NCI-H510A (cell line): ENCODE data around the gene BMP8B.
"Not testable (repeated sequence)": the region's sequence is repeated elsewhere in the genome, so short reads cannot be mapped to it uniquely, and the experiment has no call there.

Experiments
- DNase-seq: peaks from one replicate; lab custom pipeline; 2025; lab: John Stamatoyannopoulos, UW

Gene BMP8B

DNA sequence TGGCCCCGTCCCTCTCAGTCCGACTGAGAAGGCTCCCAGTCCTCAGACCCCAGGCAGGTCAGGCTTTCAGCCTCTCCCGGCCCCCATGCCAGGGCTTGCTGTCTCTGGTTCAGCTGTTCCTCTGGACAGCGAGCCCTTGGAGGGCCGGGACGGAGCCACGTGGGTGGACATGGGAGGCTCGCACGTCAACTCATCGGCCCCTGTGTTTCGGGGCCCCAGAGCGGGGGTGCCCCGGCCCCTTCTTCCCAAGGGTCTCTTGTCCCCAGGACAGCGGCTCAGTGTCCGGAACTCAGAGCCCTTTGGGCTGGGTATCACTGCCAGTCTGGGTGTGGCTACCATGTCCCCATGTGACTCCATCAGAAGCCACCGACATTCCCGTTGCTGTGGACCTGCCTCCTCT, 10.8 kb downstream of the BMP8B start:
- not testable (repeated sequence) for DNase-seq

DNA sequence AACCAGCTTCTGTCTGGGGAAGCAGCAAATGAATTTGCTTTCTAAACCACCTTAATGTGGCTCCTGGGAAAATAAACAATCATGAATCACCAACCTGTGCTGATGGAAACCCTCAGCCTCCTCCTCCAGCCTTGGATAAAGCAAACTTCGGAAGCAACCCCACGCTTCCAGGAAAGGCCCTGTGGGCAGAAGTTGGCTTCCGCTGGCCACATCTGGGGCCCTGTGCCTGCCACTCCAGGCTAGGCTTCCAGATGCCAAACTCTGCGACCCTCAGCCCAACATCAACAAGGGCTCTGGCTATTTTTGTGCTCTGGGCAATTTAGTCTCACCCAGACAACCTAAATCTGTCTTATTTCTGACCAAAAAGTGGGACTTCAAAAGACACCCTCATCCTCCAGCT, 11.4 kb downstream of the BMP8B start:
- DNase-seq = no peak

DNA sequence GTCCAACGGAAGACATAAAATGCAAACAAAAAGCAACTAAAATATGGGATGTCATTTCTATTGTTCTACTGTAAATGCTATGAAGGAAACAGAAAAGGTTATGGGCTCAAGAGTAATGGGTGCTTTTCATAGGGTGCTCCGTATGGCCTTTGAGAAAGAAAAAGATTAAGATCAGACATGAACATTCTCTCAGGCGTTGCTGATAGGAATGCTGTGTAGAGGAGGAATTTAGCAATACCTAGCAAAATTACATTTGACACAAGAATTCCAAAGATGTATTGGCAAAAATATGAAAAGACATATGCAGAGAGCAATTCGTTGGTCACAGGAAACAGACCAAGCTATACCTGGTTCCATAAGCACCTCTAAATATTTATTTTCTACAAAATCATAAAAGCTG, 11.8 kb downstream of the BMP8B start:
- DNase-seq = no peak

DNA sequence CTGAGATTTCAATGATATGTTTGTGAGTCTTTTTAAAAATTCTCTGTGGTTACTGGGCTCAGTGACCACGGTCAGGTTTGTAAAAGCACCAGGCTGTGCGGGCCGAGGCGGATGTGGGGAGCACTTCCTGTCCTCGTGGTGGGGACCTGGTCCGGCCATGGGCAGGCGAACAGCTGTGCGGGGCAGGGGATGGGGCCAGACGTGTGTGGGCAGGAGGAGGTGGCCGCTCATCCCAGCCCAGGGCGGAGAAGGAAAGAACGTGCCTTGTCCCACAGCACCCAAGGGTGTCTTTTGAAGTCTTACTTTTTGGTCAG, 12.3 kb downstream of the BMP8B start:
- DNase-seq = no peak

DNA sequence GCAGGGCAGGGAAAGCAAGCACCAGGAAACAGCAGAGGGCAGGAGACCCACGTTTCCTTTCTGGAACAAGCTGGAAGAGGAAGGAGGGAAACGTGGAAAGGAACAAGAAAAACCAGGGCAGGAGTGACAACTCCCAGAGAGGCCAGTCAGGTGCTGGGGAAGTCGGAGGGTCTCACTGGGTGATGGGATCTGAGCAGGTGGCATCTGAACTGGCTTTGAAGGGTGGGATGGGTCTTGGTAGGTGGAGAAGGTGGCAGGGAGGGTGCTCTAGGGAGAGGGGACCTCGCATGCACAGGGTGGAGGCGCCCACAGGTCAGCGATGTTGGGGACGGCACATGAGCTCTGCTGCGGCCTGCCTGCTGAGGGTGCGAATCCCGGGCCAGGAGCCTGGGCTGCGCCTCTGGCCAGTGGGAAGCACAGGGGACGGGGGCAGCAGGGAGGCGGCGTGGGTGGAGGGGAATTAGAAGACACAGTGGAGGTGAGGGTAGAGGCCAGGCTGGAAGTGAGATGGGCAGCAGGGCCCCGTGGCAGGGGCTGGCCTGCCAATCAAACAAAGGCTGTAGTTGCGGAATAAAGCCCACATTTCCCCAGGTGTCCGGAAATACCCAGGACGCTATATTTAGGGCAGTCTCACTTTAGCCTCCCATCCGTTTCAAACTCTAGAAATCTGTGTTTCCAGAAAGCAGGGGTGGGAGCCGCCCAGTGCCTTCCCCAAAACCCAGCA, 12.8 kb downstream of the BMP8B start:
- not testable (repeated sequence) for DNase-seq

DNA sequence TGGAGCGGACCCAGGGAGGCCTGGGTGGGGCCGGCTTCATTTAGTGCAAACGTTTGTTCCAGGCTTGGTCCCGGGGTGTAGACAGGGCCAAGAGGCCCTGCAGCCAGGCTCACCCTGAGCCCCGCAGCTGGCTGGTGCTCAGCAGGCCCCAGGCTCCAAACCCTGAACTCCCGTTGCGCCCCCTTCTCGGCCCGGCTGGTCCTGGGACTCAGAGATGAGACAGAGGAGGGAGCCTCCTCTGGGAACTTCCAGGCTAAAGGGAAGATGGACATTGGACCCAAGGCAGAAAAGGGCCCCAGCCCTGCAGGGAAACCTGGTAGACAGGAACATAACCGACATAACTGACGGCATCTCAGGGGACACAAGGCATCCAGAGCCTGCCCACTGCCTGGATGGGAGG, 13.5 kb downstream of the BMP8B start:
- DNase-seq = not testable (repeated sequence)

DNA sequence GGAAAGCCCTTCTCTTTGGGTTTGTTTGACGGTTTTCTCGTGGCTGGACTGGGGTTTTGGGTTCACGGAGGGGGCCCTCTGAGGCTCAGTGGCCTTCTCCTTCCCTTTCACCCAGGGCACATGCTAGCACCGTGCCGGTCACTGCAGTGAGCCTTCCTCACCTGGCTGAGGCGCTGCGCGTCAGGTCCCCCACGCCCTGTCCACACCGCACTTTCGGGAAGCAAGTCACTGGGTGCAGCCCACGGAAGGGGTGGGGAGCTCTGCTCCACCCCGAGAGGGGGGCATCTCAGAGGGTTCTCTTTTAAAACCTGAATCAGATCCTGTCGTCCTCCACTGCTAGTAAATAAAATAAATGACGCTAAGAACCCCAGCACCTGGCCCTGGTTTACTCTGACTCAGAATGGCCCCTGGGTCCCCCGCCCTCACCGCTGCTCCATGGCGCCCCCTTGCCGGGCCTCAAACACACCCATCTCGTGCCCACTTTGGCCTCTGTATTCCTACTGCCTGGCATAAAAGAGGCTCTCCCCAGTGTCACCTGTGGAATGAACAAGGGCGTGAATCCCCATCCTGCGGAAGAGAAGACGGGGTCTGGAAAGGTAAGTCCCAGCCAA, 15.2 kb downstream of the BMP8B start:
- DNase-seq = not testable (repeated sequence)

DNA sequence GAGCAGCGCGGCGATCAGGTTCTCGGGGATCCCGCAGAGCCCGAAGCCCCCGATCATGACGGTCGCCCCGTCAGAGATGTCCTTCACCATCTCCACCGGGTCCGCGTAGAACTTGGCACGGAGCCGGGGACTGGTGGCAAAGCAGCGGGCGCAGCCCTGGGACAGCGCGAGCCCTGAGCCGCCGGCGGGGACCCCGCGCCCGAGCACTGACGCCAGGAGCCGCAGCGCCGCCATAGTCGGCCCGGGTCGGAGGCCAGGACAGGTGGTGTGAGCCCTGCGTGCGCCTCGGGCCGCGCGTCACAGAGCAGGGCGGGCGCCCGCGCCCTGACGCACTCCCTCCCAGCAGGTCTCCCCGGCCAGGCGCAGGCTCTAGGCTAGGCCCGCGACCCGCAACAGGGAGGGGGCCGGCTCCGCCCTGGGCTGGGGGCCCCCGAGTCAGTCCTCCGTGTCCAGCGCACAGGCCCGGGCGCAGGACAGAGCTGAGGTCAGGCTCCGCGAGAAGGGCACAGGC, 17.6 kb downstream of the BMP8B start, which contains the start of gene OXCT2:
TSS of gene OXCT2 (minus strand) at position 327 of the 511 bp plus-strand sequence. CDS start at position 234, 93 bp downstream.
- DNase-seq = not testable (repeated sequence)

DNA sequence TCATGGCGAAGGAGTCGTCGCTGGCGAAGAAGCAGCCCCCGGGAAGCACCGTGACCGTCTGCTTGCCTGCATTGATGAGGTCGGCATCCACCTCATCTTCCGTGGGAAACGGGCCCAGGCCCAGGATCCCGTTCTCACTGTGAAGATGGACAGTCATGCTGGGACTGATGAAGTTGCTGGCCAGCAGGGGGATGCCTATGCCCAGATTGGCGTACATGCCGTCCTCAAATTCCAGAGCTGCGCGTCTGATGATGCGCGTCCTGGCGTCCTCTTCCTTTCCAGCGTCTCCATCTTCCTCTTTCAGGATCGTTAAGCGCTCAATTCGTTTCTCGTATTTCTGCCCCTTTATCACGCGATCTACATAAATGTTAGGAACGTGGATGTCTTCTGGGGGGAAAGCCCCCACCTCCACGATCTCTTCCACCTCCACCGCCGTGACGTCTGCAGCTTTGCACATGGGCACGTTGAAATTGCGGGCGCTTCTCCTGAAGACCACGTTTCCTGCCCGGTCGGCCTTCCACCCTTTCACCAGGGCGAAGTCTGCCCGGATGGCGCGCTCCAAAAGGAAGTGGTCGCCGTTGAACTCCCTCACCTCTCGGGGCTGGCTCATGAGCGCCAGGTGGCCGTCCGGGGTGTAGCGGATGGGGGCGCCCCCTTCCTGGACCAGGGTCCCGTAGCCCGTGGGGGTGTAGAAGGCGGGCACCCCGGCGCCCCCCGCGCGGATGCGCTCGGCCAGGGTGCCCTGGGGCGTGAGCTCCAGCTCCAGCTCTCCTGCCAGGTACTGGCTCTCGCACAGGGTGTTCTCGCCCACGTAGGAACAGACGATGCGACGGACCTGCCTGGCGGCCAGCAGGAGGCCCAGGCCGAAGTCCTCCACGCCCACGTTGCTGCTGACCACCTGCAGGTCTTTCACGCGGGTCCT, 18.3 kb downstream of the BMP8B start:
- DNase-seq = not testable (repeated sequence)

DNA sequence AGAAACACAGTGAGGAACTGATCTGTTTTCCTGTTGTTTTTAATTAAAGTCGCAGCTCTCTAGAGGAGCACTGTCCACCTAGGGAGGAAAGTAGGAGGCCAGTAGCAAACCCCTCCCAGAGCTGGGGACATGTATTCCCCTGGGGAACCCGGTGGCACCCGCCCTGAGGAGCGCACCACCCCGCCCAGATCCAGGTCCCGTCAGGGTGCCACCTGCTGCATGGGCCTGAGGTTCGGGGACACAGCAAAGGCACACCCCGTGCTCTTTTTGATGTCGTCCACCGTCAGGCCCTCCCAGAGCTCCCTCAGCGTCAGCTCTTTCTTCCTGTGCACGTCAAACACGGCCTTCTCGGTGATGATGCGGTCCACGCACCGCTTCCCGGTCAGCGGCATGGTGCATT, 19.2 kb downstream of the BMP8B start:
- not testable (repeated sequence) for DNase-seq

DNA sequence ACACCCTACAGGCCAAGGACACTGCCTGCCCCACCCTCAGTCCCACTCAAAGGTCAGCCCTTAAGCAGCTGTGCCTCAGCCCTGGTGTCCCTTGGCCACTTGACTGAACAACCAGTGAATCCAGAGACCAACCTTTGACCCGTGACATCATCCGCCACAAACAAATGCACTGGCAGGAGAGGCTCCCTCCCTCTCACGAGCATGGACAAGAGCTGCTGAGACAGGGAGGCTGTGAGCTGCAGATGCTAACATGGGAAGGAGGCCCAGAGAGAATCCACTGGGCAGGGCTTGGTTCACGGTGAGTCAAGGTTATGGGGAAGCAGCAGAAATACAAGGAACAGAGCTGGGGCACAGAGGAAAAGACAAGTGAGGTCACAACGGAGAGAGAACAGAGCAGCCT, 22.2 kb downstream of the BMP8B start:
- DNase-seq = not testable (repeated sequence)

DNA sequence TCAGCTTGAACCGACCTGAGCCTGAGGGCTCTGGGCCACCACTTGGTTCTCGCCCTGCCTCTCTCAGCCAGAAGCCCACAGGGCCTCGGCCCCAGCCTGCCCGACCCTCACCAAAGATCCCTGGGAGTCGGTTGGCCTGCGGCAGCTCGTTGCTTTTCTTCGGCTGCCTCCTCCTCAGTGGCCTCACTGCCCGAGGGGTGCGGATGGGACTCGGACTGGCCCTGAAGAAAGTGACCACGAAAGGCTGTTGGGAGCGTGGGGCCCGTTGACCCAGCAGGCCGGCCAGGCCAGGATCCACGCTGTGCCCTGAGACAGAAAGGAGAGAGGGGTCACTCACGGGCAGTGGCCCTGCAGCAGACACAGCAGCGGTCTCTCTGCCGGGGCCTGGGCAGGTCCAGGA, 24.2 kb downstream of the BMP8B start:
- not testable (repeated sequence) for DNase-seq

DNA sequence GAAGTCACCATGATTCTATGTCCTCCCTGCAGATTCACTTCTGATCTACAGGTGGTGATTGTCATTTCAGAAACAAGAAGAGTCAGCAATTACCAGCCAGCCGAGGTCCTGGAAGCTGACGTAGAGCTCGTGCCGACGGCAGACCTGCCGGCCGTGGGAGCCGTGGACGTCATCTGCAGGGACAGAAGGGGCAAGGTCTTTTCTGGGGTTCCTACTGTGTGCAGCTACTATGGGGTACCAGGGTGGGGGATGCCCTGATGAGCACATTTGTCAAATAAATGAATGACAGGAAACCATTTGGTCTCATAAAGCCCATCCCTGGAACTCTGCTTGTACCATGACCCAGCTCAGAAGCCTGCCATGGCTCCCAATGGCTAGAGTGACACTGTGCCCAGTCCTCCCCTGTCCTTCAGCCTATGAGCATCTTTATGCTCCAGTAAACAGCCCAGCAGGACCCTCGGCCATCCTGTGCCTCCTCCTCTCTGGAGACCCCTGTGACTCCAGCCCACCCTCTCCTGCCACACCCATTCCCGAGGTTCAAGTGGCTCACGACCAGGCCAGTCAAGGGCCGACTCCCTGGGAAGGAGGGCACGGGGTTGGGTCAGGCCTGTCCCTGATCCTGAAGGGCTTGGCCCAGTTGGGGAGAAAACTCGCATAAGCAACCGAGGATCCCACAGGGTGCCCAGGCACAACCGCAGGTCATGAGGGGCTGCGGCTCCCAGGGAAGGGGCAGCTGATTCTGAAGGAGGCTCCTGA, 24.9 kb downstream of the BMP8B start:
- not testable (repeated sequence) for DNase-seq

DNA sequence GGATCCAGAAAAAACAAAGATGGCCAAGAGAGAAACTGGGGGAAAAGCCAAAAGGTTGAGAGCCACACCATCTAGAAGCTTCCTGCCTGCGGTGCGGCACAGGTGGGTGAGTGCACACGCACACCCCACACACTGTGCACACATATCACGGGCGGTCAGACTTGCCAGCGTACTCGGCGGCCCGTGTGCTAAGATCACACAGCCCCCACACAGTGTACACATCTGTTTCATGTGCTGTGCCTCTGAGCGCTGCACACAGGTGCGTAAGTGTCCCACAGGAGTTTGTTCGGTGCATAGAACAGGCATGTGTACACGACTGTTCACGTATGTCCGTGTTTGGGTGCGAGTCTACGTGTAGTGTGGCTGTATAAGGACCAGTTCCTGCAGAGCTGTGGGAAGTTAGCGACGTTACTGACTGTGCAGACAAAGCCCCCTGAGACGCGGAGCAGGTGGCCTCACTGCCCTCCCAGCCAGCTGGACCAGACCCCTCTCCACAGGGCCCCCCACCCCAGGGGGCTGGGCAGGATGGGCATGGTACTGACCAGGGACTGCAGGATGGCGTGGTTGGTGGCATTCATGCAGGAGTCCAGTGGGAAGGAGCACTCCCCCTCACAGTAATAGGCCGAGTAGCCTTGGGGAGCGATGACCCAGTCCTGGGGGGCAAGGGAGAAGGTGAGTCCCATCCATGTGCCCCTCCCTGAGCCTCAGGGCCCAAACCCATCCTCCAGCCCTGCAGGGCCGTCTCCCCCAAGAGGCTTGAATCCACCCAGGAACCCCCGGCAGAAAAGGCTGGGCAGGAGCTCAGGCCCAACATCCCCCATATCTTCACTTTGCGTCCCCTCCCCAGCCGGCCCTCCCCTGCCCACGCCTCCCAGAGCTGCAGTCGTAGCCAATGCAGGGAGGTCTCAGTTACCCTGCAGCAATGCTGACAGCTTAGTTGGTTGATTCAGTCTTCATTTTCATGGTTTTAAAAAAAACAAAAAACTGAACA, 25.8 kb downstream of the BMP8B start:
- DNase-seq = no peak

DNA sequence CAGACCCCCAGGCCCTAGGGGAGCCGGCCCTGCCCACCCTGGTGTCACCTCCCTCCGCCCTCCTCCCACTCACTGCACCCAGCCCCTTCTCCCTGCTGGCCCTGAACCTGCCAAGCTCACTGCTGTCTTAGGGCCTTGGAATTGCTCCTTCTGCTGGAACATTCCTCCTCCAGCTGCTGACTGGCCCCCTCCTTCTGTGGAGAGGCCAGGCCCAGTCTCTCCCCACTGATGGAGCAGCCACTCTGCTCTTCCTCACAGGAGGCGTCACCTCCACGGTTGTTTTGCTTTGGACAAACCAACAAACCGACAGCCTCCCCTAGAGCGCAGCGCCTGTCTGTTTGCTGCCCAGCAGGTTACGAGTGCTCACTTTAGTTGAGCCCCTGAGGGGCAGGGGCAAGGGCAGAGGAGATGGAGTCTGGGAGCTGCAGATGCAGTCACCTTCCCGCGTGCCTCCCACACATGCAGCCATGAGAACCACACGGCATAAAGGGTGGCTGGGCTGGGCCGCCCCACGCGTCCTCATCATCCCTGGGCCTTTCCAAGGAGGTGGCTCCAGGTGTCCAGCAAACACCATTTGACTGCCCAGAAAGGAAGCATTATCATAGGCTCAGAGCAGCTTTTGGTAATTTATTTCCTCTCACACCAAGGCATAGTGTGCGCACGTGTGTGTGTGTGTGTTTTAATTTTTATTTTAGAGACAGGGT, 27.0 kb downstream of the BMP8B start:
- peak; percentile 98 for DNase-seq

DNA sequence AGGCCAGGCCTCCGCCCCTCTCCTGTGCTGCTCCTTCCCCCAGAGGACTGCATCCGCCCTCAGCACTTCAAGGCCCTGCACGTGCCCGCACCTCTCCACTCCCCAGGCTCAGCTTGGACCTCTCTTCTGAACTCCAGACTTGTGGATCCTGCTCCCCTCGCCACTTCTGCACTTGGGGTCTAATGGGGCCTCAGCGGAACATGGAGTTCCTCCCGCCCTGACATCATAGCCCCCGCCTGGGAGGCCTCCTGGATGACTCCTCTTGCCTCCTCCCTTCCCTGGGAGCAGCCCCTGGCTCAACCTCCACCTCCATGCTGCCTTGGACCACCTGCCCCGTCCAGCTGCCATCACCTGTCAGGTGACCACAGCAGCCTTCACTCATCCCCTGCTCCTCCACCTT, 27.6 kb downstream of the BMP8B start:
- no peak for DNase-seq

DNA sequence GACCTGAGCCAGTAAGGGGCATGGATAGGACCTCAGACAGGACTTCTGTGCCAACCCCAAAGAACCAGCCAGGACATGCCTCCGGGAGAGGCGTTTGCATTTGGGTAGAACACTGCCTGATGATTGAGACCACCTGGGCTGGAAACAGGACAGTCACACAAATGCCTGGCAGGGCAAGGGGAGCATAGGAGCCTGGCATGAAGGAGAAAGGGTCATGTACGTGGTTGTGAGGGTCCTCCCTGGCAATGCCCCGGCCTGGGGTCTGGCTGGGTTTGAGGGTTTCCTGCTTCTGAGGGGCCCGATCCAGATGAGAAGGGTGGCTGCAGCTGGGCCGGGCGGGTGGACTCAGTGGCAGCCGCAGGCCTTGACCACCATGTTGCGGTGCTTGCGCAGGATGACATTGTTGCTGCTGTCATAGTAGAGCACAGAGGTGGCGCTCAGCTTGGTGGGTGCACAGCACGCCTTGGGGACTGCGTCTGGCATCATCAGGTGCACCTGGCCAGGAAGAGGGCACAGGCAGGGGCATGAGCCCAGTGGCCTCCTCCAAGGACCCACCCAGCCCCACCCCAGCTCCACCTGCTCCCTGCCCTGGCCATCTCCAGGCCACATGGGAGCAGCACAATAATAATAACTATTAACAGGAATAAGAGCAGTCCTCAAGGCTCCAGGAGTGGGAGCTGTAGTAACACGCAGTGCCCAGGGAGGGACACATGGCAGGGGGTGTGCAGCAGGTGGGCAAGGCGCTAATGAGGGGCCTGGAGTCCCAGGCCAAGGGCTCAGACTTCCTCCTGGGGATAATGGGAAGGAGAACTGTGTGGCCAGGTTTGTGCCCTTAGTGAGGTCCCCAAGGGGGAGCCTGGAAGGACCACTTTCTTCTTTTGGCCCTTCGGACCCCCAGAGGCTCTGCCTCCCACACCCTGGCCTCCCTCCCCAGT, 28.3 kb downstream of the BMP8B start:
- peak; percentile 66 for DNase-seq

DNA sequence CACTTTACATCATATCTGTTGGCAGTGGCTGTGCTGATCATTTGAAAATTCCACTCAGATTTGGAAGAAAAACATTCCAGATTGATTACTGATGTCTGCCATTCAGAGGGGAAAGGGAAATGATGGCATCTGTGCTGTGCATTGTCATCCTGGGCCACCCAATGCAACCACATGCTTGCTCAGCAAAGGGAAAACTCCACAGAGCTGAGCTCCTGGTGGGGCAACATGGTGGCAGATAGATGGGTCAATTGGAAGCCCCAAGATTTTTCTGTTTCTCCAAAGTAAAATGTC, 29.3 kb downstream of the BMP8B start:
- peak; percentile 84 for DNase-seq
